A204.1 (cell line): ENCODE results near the gene TRMT1.

ENCODE experiments used
- FAIRE-seq: peaks from 2 replicates; lab custom pipeline; 2012; peaks lifted over from hg19 to GRCh38; lab: Jason Lieb, UNC

The TRMT1 gene

DNA sequence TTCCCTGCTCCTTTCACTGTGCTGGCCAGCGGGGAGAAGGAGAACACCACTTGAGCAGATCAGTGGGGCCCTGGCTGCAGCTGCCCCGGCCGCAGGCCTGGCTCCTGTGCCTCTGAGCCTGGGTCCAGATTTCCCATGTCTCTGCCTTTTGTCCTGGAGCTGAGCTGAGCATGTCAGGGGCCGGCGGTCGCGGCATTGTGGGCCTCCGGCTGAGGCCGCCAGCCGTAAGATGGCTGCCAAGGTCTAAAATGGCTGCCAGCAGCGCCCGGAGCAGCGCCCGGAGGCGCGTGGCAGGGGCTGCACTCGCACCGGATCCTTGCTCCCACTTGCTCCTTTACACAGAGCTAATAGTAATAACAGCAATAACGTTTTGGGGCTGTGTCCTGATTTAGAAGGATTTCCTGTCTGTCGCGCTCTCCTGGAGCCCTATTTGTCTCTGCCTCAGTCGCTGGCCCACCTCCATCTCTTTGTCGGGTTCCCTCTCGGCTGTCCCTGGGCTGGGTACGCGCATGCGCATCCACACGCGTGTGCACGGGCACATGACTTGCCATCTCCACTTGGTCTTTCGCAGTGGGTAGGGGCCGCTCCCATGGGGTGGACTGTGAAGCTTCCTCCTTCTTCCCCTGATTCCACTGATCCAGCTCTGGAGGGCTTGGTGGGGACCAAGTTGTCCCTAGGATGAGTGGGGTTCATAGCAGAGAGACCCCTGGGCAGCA is 46.0 kb downstream of the TRMT1 start:
- FAIRE-seq, result no peak

DNA sequence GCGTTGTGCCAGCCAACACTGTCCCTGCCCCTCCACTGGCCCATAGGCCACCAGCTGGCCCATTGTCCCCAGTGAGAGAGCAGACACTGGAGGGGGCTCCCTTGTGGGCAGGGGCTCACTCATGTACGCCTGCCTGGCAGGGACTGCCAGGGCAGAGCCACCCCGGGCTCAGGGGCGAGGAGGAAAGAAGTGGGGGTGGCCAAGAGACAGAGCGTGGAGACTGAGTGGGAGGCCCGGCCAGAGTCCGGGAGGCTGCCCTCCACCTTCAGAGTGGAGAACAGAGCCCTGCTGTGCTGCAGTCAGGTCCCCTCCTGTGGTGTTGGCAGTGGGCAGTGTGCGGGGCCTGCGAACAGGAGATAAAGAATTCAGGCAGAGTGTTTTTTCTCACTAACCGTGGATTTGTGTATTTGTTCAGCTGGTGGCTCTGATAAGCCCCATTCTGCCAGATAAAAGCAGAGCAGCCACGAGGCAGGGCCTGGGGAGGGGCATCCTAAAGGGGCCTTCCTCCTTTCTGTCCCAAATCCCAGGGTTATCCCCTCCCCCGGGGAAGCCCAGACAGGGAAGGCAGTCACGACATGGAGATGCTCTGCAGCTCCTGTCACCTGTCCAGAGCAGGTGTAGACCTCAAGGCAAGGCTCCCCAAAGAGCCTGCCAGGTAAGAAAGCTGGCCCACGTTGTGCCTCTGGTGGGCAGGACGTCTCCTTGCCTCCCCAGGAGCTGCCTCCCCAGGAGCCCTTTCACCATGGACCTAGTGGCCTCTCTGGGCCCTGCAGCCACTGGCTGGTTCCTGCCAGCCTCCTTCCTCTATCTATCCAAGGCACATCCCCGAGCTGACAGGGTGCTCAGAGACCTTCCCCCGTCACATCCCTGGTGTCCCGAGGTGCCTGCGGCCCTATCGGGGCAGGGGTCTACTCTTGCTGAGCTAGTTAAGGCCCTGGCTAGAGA is 46.9 kb downstream of the TRMT1 start:
- FAIRE-seq, result no peak

DNA sequence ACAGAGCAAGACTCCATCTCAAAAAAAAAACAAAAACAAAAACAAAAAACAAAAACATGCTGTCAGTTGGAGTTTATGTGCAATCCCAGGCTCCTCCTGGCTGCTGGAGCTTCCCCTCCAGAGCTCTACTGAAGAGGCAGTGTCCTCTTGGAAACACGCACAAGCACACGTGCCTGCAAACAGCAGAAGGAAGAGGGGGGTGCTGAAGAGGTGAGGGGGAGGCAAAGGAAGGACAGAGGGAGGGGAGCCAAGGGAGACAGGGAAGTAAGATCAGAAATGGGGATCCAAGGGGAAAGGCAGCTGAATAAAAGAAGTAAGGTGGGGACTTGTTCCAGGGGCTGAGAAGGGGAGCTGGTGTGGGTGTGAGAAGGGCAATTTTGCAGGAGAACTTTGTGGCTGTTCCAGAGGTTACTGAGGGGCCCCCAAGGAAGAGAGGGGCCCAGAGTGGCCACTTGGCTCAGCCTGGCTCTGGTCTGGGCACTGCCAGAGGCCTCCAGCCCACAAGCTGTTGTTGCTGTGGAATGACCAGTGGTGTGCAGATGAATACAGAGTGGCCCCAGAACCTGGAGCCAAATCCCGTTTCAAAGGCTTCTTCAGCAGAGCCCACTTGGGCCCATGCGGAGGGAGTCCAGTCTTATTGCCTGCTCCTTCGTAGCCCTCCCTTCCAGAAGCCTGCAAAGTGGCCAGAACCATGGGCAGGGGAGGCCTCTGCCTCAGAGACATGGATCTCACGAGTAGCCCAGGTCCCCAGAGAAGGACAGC is 48.3 kb downstream of the TRMT1 start:
- FAIRE-seq, result no peak

DNA sequence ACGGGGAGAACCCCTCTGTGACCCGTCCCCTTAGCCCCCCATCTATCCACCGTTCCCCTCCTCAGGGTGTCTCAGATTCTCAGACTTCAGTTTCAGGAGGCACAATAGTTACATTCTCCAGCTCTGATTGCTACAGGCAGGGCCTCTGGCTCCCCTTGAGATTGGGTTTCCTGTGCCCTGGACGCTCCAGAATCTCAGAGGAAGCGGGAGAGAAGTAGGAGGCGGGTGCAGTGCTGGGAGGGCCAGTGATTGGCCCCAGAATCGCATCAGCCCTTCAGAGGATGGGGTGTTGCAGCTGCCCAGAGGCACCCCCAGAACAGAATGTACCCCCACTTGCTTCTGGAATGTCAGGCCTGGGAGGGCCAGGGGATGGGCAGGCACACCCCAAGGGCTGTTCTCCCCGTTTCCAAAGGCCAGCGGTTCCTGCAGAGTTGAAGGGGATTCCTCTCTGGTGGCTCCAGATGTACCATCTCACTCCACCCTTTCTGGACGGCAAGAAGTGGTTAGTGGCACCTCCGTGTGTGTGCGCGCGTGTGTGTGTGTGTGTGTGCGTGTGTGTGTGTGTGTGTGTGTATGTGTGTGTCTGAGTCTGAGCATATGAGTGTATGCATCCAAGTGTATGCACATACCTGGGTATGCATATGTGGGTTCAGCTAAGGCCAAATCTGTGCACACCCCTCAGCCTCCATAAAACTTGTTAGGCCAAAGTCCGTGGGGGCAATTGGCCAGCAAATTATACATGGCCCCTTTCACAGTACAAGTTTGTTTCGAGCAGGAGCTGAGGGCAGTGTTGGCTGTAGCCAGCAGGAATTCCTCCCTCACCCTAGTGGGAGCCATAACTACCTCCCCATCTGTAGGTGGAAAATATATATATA is 49.4 kb downstream of the TRMT1 start:
- FAIRE-seq, result no peak

DNA sequence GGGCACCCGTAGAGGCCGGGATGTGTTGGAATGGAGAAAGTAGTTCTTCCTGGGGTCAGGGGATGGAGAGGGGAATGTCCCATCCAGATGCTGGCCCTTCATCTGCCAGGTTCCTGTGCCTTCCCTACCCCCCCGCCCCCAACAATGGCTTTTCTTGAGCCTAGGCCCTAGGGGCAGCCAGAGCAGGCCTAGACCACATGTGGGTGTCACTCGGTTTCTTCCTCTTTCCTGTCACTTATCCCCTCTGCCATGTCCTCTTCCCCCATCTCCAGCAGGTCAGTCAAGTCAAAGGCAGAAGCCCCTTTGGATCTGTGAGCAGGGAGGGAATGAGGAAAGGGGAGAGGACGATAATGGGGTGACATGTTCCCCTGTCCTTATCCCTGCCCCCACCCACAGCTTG is 50.3 kb downstream of the TRMT1 start:
- FAIRE-seq, result no peak

DNA sequence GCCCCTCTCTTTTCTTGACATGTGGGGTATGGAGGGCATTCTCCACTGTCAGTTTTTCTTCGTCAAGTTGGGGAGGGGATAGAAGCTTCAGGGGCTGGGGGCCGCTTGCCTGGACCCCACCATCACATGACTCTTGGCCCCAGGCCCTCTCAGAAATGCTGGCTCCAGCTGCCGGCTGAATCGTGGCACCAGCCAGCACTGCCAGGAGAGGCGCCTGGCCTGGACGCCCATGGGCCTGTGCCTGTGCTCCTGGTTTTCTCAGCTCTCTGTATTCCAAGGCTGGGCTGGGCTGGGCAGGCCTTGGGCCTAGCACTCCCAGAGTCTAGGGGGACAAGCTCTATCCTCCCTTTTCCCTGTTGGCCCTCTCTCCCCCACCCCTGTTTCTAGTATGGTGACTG is 52.4 kb downstream of the TRMT1 start:
- FAIRE-seq, result no peak

DNA sequence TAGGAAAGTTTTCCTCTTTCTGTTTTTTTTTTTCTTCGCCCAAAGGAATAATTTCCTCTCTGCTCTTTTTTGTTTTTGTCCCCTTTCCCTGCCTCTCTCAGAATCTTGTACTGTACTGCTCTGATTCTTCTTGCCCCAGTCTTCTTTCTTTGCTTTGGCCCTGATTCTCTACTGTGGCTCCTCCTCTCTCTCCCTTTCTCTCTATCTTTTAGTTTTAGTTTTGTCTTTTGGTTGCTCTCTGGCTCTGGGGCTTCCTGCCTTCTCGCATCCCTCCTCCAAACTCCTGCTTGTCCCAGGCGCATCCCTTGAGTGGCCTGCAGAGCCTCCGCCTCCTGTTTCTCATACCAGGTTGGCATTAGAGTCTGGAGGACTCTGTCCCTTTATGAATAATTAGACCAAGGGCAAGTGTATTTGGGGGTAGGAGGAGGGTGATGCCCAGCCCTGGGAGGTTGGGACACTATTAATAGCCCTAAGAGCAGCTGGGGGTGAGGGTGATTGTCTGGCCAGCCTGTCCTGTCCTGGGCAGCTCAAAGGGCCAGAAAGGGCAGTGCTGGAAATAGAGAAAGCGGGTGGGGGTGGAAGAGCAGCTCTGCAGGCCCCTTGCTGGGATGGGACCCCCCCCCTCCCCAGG is 53.0 kb downstream of the TRMT1 start:
- no peak for FAIRE-seq

DNA sequence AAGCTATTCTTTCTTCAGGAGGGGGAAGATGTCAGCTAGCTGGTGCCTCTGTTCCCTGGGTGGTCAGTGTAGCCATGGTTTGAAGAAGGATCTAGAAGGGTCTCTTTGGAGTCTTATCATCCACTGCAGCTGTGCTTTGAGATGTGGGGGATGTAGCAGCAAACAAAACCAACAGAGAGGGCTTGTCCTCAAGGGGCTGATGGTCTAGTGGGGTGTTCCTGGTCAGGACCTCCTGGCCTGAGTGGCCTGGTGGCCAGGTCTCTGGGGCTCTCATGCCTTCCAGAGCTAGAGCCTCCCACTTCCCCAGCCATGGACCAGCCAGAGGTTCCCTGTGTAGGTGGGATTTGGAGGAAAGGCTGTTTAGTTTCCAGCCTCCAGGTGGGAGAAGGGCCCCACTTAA is 54.2 kb downstream of the TRMT1 start:
- no peak for FAIRE-seq

DNA sequence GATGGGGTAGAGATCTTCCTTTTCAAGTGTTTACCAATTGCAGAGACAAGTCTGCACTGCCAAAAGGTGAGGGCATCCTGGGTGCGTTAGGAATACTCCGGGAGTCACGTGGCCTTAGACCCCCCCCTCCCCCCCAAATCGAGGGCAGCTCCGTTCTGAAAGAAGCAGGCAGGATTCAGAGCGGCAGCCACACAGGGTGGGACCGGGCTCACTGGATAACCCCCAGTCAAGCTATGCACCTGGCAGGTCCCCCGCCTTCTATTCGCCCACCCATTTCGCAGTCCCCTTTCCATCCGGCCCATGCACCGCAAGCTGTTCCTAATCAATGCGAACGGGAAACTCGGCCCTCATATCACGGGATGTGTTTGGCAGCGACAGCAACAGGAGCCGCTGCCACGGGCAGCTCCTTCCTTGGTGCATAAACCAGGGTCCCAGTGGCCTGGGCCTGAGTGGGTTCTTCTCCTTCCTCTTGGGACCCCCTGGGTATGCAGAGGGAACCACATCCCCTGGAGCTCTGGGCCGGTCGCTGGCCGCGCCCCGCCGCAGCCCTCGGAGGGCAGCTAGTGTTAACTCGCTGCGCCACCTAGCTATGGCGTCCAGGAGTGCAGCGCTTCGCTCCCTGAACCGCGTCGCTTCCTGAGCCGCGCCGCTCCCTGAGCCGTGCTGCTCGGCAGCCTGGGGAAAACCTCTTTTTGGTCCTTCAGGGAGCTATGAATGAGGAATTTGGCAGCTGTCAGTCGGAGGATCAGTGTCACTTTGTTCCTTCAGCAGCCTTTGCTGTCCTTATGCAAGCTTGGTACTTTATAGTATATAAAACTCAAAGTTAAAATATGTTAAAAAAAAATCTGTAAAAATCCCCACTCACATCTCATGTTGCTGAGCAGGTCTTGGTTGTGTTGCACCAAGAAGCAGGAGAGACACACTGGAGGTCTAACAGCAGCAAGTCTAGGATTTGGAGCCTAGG is 55.3 kb downstream of the TRMT1 start:
- FAIRE-seq, result no peak

DNA sequence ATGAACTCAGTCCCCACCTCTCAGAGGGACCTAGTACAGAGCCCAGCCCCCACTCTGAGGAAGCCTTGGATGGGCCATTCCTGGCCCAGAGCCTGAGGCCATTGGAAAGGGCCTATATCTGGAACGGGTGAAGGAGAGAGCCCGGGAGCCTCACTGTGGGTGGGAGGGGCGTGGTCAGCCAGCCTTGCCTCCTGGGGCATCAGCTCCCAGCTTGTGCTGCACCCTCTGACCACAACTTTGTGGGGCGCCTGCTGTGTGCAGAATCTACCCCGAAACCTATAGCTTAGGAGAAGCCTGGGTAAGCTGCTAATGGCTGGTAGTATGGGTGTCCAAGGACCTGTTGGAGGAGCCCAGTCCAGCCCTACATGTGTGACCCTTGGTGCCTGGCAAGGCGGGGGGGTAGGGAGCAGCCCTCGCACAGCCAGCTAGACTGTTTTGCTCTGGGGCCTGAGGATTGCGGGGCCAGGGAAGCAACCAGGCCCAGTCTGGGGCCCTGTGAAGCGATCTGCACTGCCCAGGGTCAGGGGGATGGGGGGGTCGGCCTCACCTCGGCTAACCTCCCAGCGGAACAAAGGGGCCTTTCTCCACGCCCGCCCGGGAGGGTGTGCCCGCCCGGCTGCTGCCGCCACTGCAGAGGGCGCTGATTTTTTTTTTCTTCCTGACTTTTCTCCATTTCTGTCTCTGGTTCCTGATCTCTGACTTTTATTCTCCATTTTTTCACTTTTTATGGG is 56.1 kb downstream of the TRMT1 start:
- no peak for FAIRE-seq

DNA sequence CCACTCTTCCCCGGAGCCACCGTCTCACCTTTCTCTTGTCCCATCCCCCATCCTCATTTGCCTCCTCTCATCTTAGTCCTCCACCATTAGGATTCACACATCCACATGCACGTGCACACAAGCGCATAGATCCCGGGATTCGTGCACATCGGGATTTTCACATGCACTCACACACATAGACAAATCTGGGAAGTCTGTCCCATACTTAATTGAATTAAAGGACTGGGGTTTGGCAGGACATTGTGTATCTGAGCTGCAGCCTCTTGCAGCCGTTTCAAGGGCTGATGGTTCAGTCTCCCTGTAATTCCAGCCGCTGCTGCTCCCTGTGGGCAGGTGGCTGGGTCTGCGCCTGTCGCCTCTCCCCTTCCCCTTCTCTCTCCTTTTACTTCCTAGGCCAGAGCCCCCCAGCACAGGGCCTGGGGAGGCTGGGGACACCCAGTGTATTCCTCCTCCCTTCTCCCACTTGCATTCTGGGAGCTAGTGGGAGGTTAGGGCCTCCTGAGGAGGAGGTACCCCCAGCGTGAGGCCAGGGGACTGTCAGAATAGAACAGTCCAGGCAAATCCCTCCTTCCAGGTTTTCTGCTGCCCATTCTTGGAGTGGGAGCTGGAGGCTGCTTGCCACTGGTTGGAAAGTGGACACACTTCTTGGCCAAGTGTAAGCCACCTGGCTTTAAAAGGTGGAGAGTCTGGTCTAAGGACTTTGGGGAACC is 57.4 kb downstream of the TRMT1 start:
- FAIRE-seq, result no peak

DNA sequence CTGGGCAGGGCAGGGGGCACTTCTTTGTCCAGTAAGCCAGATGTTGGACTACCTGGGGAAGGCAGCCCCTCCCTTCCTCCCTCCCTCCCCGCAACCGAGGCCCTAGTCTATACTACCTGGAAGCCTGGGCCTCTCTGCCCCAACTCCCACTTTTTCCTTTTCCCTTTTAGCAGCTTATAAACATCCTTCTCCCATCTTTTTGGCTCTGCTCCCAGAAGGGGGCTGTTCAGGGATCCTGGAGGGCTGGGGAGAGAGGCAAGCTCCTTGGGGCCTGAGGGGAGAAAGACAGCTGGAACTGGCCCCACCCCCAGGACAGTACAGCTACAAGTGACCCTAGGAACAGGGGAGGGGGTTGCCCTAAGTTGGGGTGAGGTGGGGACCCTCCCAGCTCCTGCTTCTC is 58.8 kb downstream of the TRMT1 start:
- no peak for FAIRE-seq

DNA sequence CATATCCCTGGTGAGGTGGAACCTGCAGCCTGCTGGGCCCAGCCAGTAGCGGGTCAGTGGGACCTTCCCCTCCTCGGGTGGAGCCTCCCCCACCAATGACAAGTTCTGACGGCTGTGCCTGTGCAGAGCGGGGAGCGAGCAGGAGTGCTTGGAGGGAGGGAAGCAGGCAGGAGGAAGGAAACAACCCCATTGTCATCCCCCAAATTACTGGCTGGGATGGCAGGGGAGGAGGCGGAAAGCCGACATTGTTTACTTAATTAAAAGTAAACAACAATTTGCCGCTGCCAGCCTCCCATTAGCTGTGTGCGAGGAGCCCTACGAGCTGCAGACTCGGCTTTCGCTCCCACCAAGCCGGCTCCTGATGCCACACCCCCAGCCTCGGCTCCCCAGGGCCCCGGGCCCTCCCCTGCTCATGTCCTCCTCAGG is 59.4 kb downstream of the TRMT1 start:
- FAIRE-seq, result no peak

DNA sequence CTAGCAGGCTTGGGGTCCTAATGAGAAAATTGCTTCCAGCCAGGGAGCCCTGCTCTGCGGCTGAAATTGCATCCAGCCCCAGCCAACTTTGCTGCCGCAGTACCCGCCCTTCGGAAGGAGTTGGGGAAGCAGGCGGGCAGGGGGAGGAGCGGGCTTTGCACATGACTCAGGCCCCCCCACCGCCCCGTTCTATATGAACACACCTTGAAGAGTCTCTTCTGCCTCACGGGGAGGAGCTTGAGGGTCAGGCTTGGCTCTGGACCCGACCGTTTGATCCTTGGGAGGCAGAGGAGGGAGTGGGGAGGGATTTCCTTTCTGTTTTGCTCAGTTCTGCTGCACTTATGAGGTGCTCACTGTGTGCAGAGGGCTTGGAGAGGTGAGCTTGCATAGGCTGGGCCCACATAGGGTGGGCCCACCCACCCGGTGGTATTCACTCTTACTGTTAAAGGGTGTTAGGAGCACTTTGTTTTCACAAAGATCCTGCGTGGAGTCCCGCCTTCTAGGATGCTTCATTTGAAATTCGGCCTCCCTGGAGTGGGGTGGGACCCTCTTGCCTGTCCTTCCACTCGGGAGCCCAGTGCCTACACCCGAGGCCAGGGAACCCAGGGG is 60.4 kb downstream of the TRMT1 start:
- peak; percentile 97 for FAIRE-seq

DNA sequence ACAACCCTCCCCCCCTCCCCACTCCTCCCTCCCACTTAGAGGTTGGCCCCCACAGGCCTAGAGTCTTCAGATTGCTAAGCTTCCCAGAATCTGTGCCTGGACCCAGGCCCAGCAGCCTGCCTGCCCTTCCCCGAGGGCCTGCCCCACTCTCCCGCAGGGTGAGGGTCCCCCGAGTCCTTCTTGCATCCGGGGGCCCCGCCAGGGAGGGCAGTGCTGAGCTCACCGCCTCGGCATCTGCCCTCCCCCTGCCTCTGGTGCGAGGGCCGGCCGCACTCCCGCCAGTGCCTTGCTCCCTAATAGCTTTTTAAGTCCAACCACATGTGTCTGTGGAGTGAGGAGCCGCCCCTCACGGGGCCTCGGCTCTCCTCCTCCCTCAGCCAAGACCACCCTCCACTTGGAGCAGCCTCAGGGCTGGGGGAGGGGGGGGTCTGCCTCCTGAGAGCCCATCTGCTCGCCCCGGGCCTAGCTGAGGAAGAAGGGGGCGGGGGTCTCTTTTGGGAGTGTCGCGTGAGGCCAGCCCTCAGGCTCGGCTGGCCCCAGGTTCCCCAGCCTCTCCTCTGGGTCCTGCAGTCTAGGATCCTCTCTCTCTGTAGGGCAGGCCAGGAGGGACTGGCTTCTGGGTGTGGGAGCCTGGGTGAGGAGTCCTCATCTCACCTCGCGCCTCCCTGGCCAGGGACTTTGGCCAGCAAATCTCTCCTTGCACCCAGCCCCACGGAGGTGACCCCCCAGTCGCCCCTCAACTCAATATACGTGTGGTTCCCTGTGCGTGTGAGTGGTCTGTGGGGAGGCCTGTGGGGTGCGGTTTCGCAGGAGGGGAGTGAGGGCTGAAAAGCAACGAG is 61.1 kb downstream of the TRMT1 start:
- no peak for FAIRE-seq
